HEK293 (cell line): ENCODE results near the gene DOCK4.

Experiments used
- CTCF ChIA-PET: fragments of 350-600 bp; formaldehyde crosslinking; extraction: SDS; loops from one replicate; lab custom pipeline; 2021; ENCODE audit warnings: antibody characterized with exemption; lab: Yijun Ruan, JAX
- POLR2A ChIA-PET: fragments of 300-600 bp; formaldehyde crosslinking; extraction: SDS; loops from one replicate; lab custom pipeline; 2020; ENCODE audit warnings: antibody characterized with exemption, inconsistent platforms; lab: Yijun Ruan, JAX
- H3K27ac ChIP-seq: fragments of 200-500 bp; sonication (Bioruptor generic); 2 replicates; pipeline ENCODE4 v1.5.1; 2014; ENCODE audit warnings: low read depth, low read length, control low read depth, inconsistent platforms; ENCODE audit errors: extremely low read depth
- H3K36me3 ChIP-seq, 2 experiments: fragments of 200-500 bp in 1 of 2; sonication (Bioruptor generic) in 1 of 2; 1 replicate in 1 of 2; 2 replicates in 1 of 2; pipeline ENCODE4 v1.5.1; 2014 to 2017; ENCODE audit warnings: inconsistent platforms in 2 of 2, low read length in 2 of 2; ENCODE audit not compliant: control insufficient read depth in 2 of 2, insufficient read depth in 1 of 2
- H3K4me1 ChIP-seq: fragments of 200-500 bp; sonication (Bioruptor generic); 2 replicates; pipeline ENCODE4 v1.5.1; 2014; ENCODE audit warnings: mild to moderate bottlenecking, low read length, inconsistent platforms; ENCODE audit not compliant: control insufficient read depth, insufficient read depth
- H3K4me3 ChIP-seq: 2 replicates; pipeline ENCODE4 v1.5.1; 2011; ENCODE audit warnings: low read depth, mild to moderate bottlenecking, control low read depth, low read length, moderate library complexity
- H3K9me3 ChIP-seq: fragments of 200-500 bp; sonication (Bioruptor generic); 2 replicates; pipeline ENCODE4 v1.5.1; 2014; ENCODE audit warnings: low read depth, low read length, inconsistent platforms; ENCODE audit not compliant: control insufficient read depth, insufficient read depth
- BCL6B ChIP-seq: fragments of 450-650 bp; formaldehyde crosslinking; IDR thresholded peaks from 2 replicates; pipeline ENCODE4 v1.5.1; 2017; ENCODE audit warnings: missing biosample characterization, missing genetic modification characterization
- FEZF1 ChIP-seq: fragments of 450-650 bp; formaldehyde crosslinking; IDR thresholded peaks from 2 replicates; pipeline ENCODE4 v1.5.1; 2016; ENCODE audit warnings: missing biosample characterization, missing genetic modification characterization
- KLF9 ChIP-seq: fragments of 450-650 bp; formaldehyde crosslinking; IDR thresholded peaks from 2 replicates; pipeline ENCODE4 v1.5.1; 2016; ENCODE audit warnings: missing biosample characterization, missing genetic modification characterization, low read depth
- PATZ1 ChIP-seq: fragments of 450-650 bp; formaldehyde crosslinking; IDR thresholded peaks from 2 replicates; pipeline ENCODE4 v1.5.1; 2016; ENCODE audit warnings: missing biosample characterization, missing genetic modification characterization
- PRDM1 ChIP-seq: fragments of 450-650 bp; formaldehyde crosslinking; IDR thresholded peaks from 2 replicates; pipeline ENCODE4; 2016; ENCODE audit warnings: missing biosample characterization, missing genetic modification characterization
- TRIM28 ChIP-seq: IDR thresholded peaks from 2 replicates; pipeline ENCODE4 v1.6.1; 2011; ENCODE audit warnings: low read length, control low read depth, borderline replicate concordance
- WT1 ChIP-seq: fragments of 450-650 bp; formaldehyde crosslinking; IDR thresholded peaks from 2 replicates; pipeline ENCODE4 v1.5.1; 2016; ENCODE audit warnings: missing biosample characterization, missing genetic modification characterization
- ZBTB17 ChIP-seq: fragments of 450-650 bp; formaldehyde crosslinking; IDR thresholded peaks from 2 replicates; pipeline ENCODE4 v1.5.1; 2016; ENCODE audit warnings: missing biosample characterization, missing genetic modification characterization
- ZBTB20 ChIP-seq: fragments of 450-650 bp; formaldehyde crosslinking; IDR thresholded peaks from 2 replicates; pipeline ENCODE4 v1.5.1; 2016; ENCODE audit warnings: missing biosample characterization, missing genetic modification characterization
- ZFP37 ChIP-seq: fragments of 450-650 bp; formaldehyde crosslinking; IDR thresholded peaks from 2 replicates; pipeline ENCODE4 v1.5.1; 2016; ENCODE audit warnings: missing biosample characterization, missing genetic modification characterization
- ZIC2 ChIP-seq: fragments of 450-650 bp; formaldehyde crosslinking; IDR thresholded peaks from 2 replicates; pipeline ENCODE4 v1.5.1; 2016; ENCODE audit warnings: missing biosample characterization, missing genetic modification characterization
- ZNF114 ChIP-seq: fragments of 450-650 bp; formaldehyde crosslinking; IDR thresholded peaks from 2 replicates; pipeline ENCODE4 v1.5.0; 2017; ENCODE audit warnings: missing biosample characterization, missing genetic modification characterization
- ZNF24 ChIP-seq: fragments of 450-650 bp; formaldehyde crosslinking; IDR thresholded peaks from 2 replicates; pipeline ENCODE4 v1.5.1; 2016; ENCODE audit warnings: missing biosample characterization, missing genetic modification characterization
- ZNF26 ChIP-seq: fragments of 450-650 bp; formaldehyde crosslinking; IDR thresholded peaks from 2 replicates; pipeline ENCODE4 v1.5.1; 2016; ENCODE audit warnings: missing biosample characterization, missing genetic modification characterization
- ZNF341 ChIP-seq: fragments of 450-650 bp; formaldehyde crosslinking; IDR thresholded peaks from 2 replicates; pipeline ENCODE4; 2016; ENCODE audit warnings: low read depth, missing biosample characterization, missing genetic modification characterization
- ZNF350 ChIP-seq: fragments of 450-650 bp; formaldehyde crosslinking; IDR thresholded peaks from 2 replicates; pipeline ENCODE4 v1.5.0; 2017; ENCODE audit warnings: missing biosample characterization, mild to moderate bottlenecking, missing genetic modification characterization
- ZNF596 ChIP-seq: fragments of 450-650 bp; IDR thresholded peaks from 2 replicates; pipeline ENCODE4 v1.5.0; 2018; ENCODE audit warnings: missing biosample characterization, mild to moderate bottlenecking, missing genetic modification characterization, moderate library complexity
- ZNF600 ChIP-seq: fragments of 450-650 bp; formaldehyde crosslinking; IDR thresholded peaks from 2 replicates; pipeline ENCODE4 v1.5.1; 2016; ENCODE audit warnings: missing biosample characterization, missing genetic modification characterization
- ZNF629 ChIP-seq: fragments of 450-650 bp; formaldehyde crosslinking; IDR thresholded peaks from 2 replicates; pipeline ENCODE4 v1.5.1; 2017; ENCODE audit warnings: missing biosample characterization, missing genetic modification characterization
- ZNF747 ChIP-seq: fragments of 450-650 bp; formaldehyde crosslinking; IDR thresholded peaks from 2 replicates; pipeline ENCODE4 v1.5.1; 2016; ENCODE audit warnings: missing biosample characterization, missing genetic modification characterization
- ZNF843 ChIP-seq: fragments of 450-650 bp; formaldehyde crosslinking; IDR thresholded peaks from 2 replicates; pipeline ENCODE4 v1.5.1; 2016; ENCODE audit warnings: missing biosample characterization, missing genetic modification characterization
- ZSCAN23 ChIP-seq: fragments of 450-650 bp; formaldehyde crosslinking; IDR thresholded peaks from 2 replicates; pipeline ENCODE4 v1.5.1; 2016; ENCODE audit warnings: missing biosample characterization, missing genetic modification characterization
- ZXDB ChIP-seq: fragments of 450-650 bp; formaldehyde crosslinking; IDR thresholded peaks from 2 replicates; pipeline ENCODE4 v1.5.1; 2016; ENCODE audit warnings: missing biosample characterization, missing genetic modification characterization
- TF ChIP-seq, protein P1 (sequence below): fragments of 450-650 bp; formaldehyde crosslinking; IDR thresholded peaks from 2 replicates; pipeline ENCODE4 v1.5.1; 2016; ENCODE audit warnings: missing biosample characterization, missing genetic modification characterization
- TF ChIP-seq, protein P2 (sequence below): fragments of 450-650 bp; formaldehyde crosslinking; IDR thresholded peaks from 2 replicates; pipeline ENCODE4 v1.5.1; 2017; ENCODE audit warnings: missing biosample characterization, missing genetic modification characterization

Gene DOCK4

GRCh38 chr7:112162784-112163506 is 43.3 kb downstream of the DOCK4 start (continued):
- TF ChIP-seq FEZF1 (peak; percentile 14; the same call in 1 of the 2 replicates), KLF9 (tag by site-specific recombination) (no peak)
- TF ChIP-seq, all 188 proteins: peak for 5

DNA sequence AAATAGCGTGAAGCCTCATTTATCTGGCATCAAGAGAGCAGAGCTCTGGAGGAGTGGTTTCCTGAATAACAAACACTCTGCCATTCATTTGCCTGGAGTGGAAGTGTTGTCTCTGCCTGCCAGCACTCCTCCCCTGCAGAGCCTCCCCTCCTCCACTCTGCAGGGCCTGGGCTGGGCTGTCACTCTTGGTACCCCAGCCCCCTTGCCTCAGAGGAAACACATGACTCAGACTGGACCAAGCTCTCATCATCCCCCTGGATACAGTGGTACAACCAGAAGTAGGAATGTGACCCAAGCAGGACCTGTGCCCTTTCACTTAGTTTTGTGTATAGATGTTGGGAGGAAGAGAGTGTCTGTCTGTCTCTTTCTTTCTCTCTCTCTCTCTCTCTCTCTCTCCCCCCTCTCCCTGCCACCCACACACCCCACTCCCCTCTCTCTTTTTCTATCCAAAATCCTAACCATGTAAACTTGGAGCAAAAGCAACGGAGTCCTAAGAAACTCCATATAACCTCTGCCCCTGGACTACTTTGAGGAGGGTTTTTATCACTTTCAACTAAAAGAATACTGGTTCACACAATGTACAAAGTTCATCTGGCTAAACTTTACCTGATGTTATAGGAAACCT is 43.9 kb downstream of the DOCK4 start:
- ChIA-PET POLR2A (interaction anchor here (0.6 to 0.9 kb wide), 2 partner anchors 11 to 43 kb away, joined by 3 read pairs; no protein-coding TSS in a partner anchor), CTCF (interaction anchor here (0.8 to 2.3 kb wide), 2 partner anchors 10 to 83 kb away, joined by 3 to 4 read pairs; no protein-coding TSS in a partner anchor)
- Histone ChIP-seq H3K9me3 (no peaks in the 10 kb centered on the region), H3K36me3 (no peaks in the 10 kb centered on the region), H3K27ac (peak overlapping the region; percentile 25; the same call in 1 of the 2 replicates), H3K4me3 (no peak overlapping the region), H3K4me1 (peaks cover 32% of the 10 kb centered on the region)
- TF ChIP-seq ZNF350 (tag by site-specific recombination) (no peak), BCL6B (tag by site-specific recombination) (no peak), ZFP37 (0 out of 2 replicates have a peak, but pooled peaks have one; percentile 35), ZNF114 (tag by site-specific recombination) (no peak), ZNF629 (tag by site-specific recombination) (0 out of 2 replicates have a peak, but pooled peaks have one; percentile 5), ZNF843 (0 out of 2 replicates have a peak, but pooled peaks have one; percentile 25), ZNF747 (tag by site-specific recombination) (no peak), ZNF26 (tag by site-specific recombination) (no peak), ZNF341 (tag by site-specific recombination) (peak; percentile 72), ZBTB17 (tag by site-specific recombination) (peak; percentile 88), ZNF24 (tag by site-specific recombination) (peak; percentile 51; the same call in 1 of the 2 replicates), ZNF596 (tag by site-specific recombination) (0 out of 2 replicates have a peak, but pooled peaks have one; percentile 63), WT1 (tag by site-specific recombination) (peak; percentile 64; the same call in 1 of the 2 replicates), ZNF600 (tag by site-specific recombination) (peak; percentile 64), ZSCAN23 (tag by site-specific recombination) (no peak), PRDM1 (tag by site-specific recombination) (peak; percentile 45; the same call in 1 of the 2 replicates), PATZ1 (peak; percentile 88), ZXDB (peak; percentile 43; the same call in 1 of the 2 replicates), TRIM28 (peak; percentile 77), ZBTB20 (tag by site-specific recombination) (peak; percentile 39; the same call in 1 of the 2 replicates), ZIC2 (tag by site-specific recombination) (peak; percentile 80)
- TF ChIP-seq, protein P1, sequence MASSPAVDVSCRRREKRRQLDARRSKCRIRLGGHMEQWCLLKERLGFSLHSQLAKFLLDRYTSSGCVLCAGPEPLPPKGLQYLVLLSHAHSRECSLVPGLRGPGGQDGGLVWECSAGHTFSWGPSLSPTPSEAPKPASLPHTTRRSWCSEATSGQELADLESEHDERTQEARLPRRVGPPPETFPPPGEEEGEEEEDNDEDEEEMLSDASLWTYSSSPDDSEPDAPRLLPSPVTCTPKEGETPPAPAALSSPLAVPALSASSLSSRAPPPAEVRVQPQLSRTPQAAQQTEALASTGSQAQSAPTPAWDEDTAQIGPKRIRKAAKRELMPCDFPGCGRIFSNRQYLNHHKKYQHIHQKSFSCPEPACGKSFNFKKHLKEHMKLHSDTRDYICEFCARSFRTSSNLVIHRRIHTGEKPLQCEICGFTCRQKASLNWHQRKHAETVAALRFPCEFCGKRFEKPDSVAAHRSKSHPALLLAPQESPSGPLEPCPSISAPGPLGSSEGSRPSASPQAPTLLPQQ: peak; percentile 61; the same call in 1 of the 2 replicates
- TF ChIP-seq, protein P2, sequence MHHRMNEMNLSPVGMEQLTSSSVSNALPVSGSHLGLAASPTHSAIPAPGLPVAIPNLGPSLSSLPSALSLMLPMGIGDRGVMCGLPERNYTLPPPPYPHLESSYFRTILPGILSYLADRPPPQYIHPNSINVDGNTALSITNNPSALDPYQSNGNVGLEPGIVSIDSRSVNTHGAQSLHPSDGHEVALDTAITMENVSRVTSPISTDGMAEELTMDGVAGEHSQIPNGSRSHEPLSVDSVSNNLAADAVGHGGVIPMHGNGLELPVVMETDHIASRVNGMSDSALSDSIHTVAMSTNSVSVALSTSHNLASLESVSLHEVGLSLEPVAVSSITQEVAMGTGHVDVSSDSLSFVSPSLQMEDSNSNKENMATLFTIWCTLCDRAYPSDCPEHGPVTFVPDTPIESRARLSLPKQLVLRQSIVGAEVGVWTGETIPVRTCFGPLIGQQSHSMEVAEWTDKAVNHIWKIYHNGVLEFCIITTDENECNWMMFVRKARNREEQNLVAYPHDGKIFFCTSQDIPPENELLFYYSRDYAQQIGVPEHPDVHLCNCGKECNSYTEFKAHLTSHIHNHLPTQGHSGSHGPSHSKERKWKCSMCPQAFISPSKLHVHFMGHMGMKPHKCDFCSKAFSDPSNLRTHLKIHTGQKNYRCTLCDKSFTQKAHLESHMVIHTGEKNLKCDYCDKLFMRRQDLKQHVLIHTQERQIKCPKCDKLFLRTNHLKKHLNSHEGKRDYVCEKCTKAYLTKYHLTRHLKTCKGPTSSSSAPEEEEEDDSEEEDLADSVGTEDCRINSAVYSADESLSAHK: peak; percentile 36; the same call in 1 of the 2 replicates
